Activated B cell treated with CpG ODN at 0.5 μM for 24 hours (primary cell): ENCODE results near the gene PPP4R3C. TPM values are rescaled to one million over a fixed set of nuclear protein-coding genes. Genes with fewer than 3 reads are reported as not detected.

Source experiments
- ATAC-seq: fragments of 200-7000 bp; cut with Tn5 transposase; one replicate; pipeline ENCODE4 v1.10.0; 2021; ENCODE audit warnings: low read depth, mild to moderate bottlenecking, moderate library complexity
- CTCF ChIA-PET: fragments of 350-600 bp; sonication (Branson Sonifier 250); formaldehyde crosslinking; loops from one replicate; lab custom pipeline; 2021; ENCODE audit warnings: antibody characterized with exemption; lab: Charles Lee
- POLR2A ChIA-PET: fragments of 350-600 bp; sonication (Branson Sonifier 250); formaldehyde crosslinking; loops from one replicate; lab custom pipeline; 2021; ENCODE audit warnings: antibody characterized with exemption; lab: Charles Lee
- DNase-seq: peaks from one replicate; pipeline ENCODE4 v3.0.0; 2022
- H3K27ac Mint-ChIP-seq: one replicate; pipeline ENCODE4 v1.8.0; 2020; ENCODE audit warnings: mixed read lengths
- H3K27me3 Mint-ChIP-seq: one replicate; pipeline ENCODE4 v1.8.0; 2021; ENCODE audit warnings: mixed read lengths
- H3K36me3 Mint-ChIP-seq: one replicate; pipeline ENCODE4 v1.8.0; 2021; ENCODE audit warnings: low read depth, mixed read lengths
- H3K4me1 Mint-ChIP-seq: one replicate; pipeline ENCODE4 v1.8.0; 2021; ENCODE audit warnings: mixed read lengths
- H3K4me3 Mint-ChIP-seq: one replicate; pipeline ENCODE4 v1.8.0; 2020; ENCODE audit warnings: mild to moderate bottlenecking, mixed read lengths
- H3K9me3 Mint-ChIP-seq: one replicate; pipeline ENCODE4 v1.8.0; 2020; ENCODE audit warnings: mixed read lengths
- intact Hi-C: fragments of 100-400 bp; cut with micrococcal nuclease; formaldehyde crosslinking; loops from one replicate; pipeline ENCODE4 v1.15.1; 2024
- total RNA-seq: library from RNA; stranded (reverse); gene quantifications from 2 replicates; pipeline ENCODE4 v1.2.3, GENCODE V29; 2022
- TF ChIP-seq, protein P1 (sequence below): fragments of 200-600 bp; IDR thresholded peaks from one replicate; pipeline ENCODE4 v1.8.0; 2022; ENCODE audit warnings: antibody characterized with exemption, mild to moderate bottlenecking

PPP4R3C gene
- total RNA-seq, 1 donor from 2014 or later, result not detected

DNA sequence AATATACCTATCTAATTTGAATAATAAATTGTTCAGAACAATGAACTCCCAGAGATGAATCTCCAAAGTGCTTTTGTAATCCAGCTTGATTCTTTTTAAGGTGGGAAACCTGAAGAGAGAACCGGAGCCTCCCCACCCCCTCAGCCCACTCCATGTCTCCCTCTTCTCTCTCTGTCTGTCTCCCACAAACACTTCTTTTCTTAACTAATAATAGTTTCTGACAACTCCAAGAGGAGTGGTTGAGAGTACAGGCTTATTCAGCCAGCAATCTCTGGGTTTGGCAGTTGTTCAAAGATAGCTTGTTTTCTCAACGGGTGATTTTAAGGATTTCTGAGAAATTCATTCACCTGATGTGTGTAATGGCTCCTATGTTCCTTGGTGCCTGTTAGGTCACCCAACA is 23.4 kb downstream of the PPP4R3C start:
- Mint-ChIP-seq H3K27ac (no peak overlapping the region), H3K27me3 (no peaks in the 10 kb centered on the region), H3K4me3 (no peak overlapping the region), H3K36me3 (no peaks in the 10 kb centered on the region), H3K9me3 (no peaks in the 10 kb centered on the region), H3K4me1 (no peaks in the 10 kb centered on the region)
- intact Hi-C loops, result no loop called here
- ChIA-PET POLR2A (no interaction called here), CTCF (no interaction called here)
- TF ChIP-seq, protein P1, sequence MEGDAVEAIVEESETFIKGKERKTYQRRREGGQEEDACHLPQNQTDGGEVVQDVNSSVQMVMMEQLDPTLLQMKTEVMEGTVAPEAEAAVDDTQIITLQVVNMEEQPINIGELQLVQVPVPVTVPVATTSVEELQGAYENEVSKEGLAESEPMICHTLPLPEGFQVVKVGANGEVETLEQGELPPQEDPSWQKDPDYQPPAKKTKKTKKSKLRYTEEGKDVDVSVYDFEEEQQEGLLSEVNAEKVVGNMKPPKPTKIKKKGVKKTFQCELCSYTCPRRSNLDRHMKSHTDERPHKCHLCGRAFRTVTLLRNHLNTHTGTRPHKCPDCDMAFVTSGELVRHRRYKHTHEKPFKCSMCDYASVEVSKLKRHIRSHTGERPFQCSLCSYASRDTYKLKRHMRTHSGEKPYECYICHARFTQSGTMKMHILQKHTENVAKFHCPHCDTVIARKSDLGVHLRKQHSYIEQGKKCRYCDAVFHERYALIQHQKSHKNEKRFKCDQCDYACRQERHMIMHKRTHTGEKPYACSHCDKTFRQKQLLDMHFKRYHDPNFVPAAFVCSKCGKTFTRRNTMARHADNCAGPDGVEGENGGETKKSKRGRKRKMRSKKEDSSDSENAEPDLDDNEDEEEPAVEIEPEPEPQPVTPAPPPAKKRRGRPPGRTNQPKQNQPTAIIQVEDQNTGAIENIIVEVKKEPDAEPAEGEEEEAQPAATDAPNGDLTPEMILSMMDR, result no peak
- no peak for ATAC-seq
- DNase-seq, result no peak

DNA sequence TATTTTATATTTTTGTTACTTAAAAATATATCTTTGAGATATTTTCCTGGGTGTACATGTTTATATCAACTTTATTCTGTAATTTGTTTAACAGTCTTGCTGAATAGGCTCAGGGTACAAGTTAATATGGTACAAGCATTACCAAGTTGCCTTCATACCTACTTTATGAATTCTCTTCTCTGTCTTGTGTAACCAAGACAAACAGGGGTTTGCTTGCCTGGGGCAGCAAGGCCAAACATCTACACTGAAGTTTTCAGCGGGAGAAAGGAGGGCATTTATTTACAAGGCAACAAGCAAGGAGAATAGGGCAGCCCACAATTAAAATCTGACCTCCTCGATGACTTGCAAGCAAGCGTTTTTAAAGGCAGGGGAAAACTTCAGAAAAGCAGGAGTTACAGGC is 24.2 kb downstream of the PPP4R3C start:
- intact Hi-C loops, result no loop called here

DNA sequence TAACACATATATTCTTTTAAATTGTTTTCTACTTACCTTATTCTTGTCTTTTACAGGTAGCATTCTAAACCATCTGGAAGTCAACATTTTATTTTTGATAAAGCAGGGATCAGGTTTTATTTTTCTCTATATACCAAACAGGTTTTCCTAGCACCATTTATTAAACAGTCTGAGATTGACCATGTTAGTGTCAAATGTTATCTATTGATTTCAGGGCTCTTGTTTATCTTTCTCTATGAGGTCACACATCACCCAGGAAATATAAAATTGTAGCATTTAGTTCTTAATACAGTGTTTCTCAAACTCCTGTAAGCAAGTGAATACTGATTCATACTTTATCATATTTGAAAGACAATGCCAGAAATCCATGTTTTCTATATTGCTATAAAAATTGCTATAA is 28.1 kb downstream of the PPP4R3C start:
- TF ChIP-seq, protein P1, result no peak
- CTCF ChIA-PET, result no interaction called here
- no peaks in the 10 kb centered on the region for H3K9me3 Mint-ChIP-seq

More for the DNA sequence above, 24.2 kb downstream of the PPP4R3C start:
- Mint-ChIP-seq H3K4me3 (no peak overlapping the region), H3K9me3 (no peaks in the 10 kb centered on the region), H3K27ac (no peak overlapping the region), H3K36me3 (no peaks in the 10 kb centered on the region), H3K27me3 (no peaks in the 10 kb centered on the region), H3K4me1 (no peaks in the 10 kb centered on the region)
- TF ChIP-seq, protein P1, result no peak
- ChIA-PET CTCF (no interaction called here), POLR2A (no interaction called here)
- no peak for ATAC-seq
- DNase-seq, result no peak

More for the DNA sequence above, 28.1 kb downstream of the PPP4R3C start:
- H3K36me3 Mint-ChIP-seq, result no peaks in the 10 kb centered on the region
- DNase-seq, result no peak
- POLR2A ChIA-PET, result no interaction called here
- no peak for ATAC-seq
- H3K4me1 Mint-ChIP-seq, result no peaks in the 10 kb centered on the region
- no peak overlapping the region for H3K4me3 Mint-ChIP-seq
- no peaks in the 10 kb centered on the region for H3K27me3 Mint-ChIP-seq
- intact Hi-C loops, result no loop called here
- H3K27ac Mint-ChIP-seq, result no peak overlapping the region

Other genes starting within 250 kb of the PPP4R3C start
- gene DCAF8L2, start 127.0 kb upstream of the PPP4R3C start, total RNA-seq, result not detected in 2 replicates